ENCODE measurements around the gene SCRN1. TPM values are rescaled to one million over a fixed set of nuclear protein-coding genes. Genes with fewer than 3 reads are reported as not detected.
"Not testable (repeated sequence)": the region's sequence is repeated elsewhere in the genome, so short reads cannot be mapped to it uniquely, and the experiment has no call there.

Gene SCRN1
- polyA plus RNA-seq, 1 experiment: 81.4 TPM

- ChIA-PET CTCF (no interaction called here), POLR2A (no interaction called here)
- no peak for TF ChIP-seq CTCF (IDR thresholded peaks at IDR 0.05; ENCODE audit: insufficient read depth, low read depth, low read length)
- H3K27me3 ChIP-seq (ENCODE audit: control insufficient read depth, insufficient read depth, low read length): peaks cover 5% of the 10 kb centered on the region
- H3K36me3 ChIP-seq (ENCODE audit: control insufficient read depth, insufficient read depth, low read length): no peaks in the 10 kb centered on the region
- no peak for DNase-seq (ENCODE audit: low read depth)
- no peak overlapping the region for H3K4me3 ChIP-seq (ENCODE audit: low read depth, low read length)
Observed at GRCh38 chr7:29894256-29894655, 95.3 kb downstream of the SCRN1 start.

- no peak overlapping the region for H3K4me3 ChIP-seq (ENCODE audit: low read depth, low read length)
- TF ChIP-seq CTCF (IDR thresholded peaks at IDR 0.05; ENCODE audit: insufficient read depth, low read depth, low read length): no peak
- no peaks in the 10 kb centered on the region for H3K36me3 ChIP-seq (ENCODE audit: control insufficient read depth, insufficient read depth, low read length)
- ChIA-PET POLR2A (no interaction called here), CTCF (interaction anchor here (0.9 to 1.6 kb wide), 2 partner anchors 15 to 28 kb away, joined by 3 to 8 read pairs; no protein-coding TSS in a partner anchor)
- peaks cover 9% of the 10 kb centered on the region; the same call in 1 of the 2 replicates for H3K27me3 ChIP-seq (ENCODE audit: control insufficient read depth, insufficient read depth, low read length)
- DNase-seq (ENCODE audit: low read depth): no peak
Observed at GRCh38 chr7:29893351-29893965, 96.1 kb downstream of the SCRN1 start.

- no peak for DNase-seq (ENCODE audit: low read depth)
- Histone ChIP-seq H3K27me3 (ENCODE audit: control insufficient read depth, insufficient read depth, low read length) (peaks cover 12% of the 10 kb centered on the region), H3K4me3 (ENCODE audit: low read depth, low read length) (no peak overlapping the region), H3K36me3 (ENCODE audit: control insufficient read depth, insufficient read depth, low read length) (no peaks in the 10 kb centered on the region)
- ChIA-PET POLR2A (no interaction called here), CTCF (interaction anchor here (1.6 kb wide), 1 partner anchor 14 kb away, joined by 8 read pairs; no protein-coding TSS in a partner anchor)
- TF ChIP-seq CTCF (IDR thresholded peaks at IDR 0.05; ENCODE audit: insufficient read depth, low read depth, low read length): no peak
Observed at GRCh38 chr7:29892231-29892630, 97.4 kb downstream of the SCRN1 start.

- H3K4me3 ChIP-seq (ENCODE audit: low read depth, low read length): no peak overlapping the region
- ChIA-PET CTCF (no interaction called here), POLR2A (no interaction called here)
- no peaks in the 10 kb centered on the region for H3K36me3 ChIP-seq (ENCODE audit: control insufficient read depth, insufficient read depth, low read length)
- no peak for DNase-seq (ENCODE audit: low read depth)
- TF ChIP-seq CTCF (IDR thresholded peaks at IDR 0.05; ENCODE audit: insufficient read depth, low read depth, low read length): no peak
- peaks cover 12% of the 10 kb centered on the region for H3K27me3 ChIP-seq (ENCODE audit: control insufficient read depth, insufficient read depth, low read length)
Observed at GRCh38 chr7:29891766-29892165, 97.8 kb downstream of the SCRN1 start.

GRCh38 chr7:29890786-29891185 is 98.8 kb downstream of the SCRN1 start:
- peaks cover 12% of the 10 kb centered on the region for H3K27me3 ChIP-seq (ENCODE audit: control insufficient read depth, insufficient read depth, low read length)
- CTCF ChIA-PET; H3K36me3 ChIP-seq (ENCODE audit: control insufficient read depth, insufficient read depth, low read length); POLR2A ChIA-PET; H3K4me3 ChIP-seq (ENCODE audit: low read depth, low read length); DNase-seq (ENCODE audit: low read depth): not testable (repeated sequence)

GRCh38 chr7:29890251-29890650 is 99.3 kb downstream of the SCRN1 start:
- ChIA-PET CTCF (no interaction called here), POLR2A (no interaction called here)

More at GRCh38 chr7:29890251-29890650, 99.3 kb downstream of the SCRN1 start:
- no peak for TF ChIP-seq CTCF (IDR thresholded peaks at IDR 0.05; ENCODE audit: insufficient read depth, low read depth, low read length)
- H3K4me3 ChIP-seq (ENCODE audit: low read depth, low read length): no peak overlapping the region
- no peaks in the 10 kb centered on the region for H3K36me3 ChIP-seq (ENCODE audit: control insufficient read depth, insufficient read depth, low read length)
- DNase-seq (ENCODE audit: low read depth): no peak
- peaks cover 12% of the 10 kb centered on the region for H3K27me3 ChIP-seq (ENCODE audit: control insufficient read depth, insufficient read depth, low read length)
